Endometrium (tissue), 2 donors: Measurements from ENCODE around the gene CCS.
"Not testable (repeated sequence)": the region's sequence is repeated elsewhere in the genome, so short reads cannot be mapped to it uniquely, and the experiment has no call there.

Experiments used
- FAIRE-seq: peaks from 2 replicates; lab custom pipeline; 2012; peaks lifted over from hg19 to GRCh38; lab: Jason Lieb, UNC
- donor health status: control.
- donor health status: control.

The CCS gene

DNA sequence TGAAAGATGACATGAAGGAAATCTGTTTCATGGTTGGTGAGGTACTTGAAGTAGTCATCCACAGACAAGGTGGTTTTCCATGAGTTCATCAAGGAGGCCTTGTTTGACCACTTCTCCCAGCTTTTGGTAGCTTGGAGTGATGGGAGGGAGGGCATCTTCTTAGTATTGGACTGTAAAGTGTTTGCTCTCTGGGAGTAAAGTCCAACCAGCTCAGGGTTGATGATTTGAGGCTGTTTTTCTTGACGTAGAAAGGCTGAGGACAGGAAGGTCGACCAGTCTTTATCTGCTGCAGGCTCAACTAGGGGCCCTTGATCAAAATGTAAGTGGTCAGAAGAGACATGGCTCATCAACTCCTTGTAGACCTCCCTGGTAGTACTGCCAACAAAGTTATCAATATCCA is 1.8 kb upstream of the CCS start:
- FAIRE-seq, result no peak

DNA sequence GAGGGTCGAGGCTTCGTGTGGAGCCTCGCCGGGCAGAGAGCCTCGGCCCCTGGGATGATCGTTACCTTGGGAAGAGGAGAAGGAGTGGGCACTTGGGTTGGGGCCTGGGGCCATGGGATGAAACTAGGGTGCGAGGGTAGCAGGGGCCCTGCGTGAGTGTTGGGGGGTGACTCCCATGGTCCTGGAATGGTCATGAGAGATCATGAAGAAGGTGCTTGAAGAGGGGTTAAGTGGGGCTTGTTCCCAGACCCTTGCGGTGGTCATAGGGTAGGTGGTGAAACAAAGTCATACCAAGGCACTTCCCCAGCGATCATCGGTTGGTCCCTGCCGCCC is 284 bp downstream of the CCS start:
- FAIRE-seq, result no peak

DNA sequence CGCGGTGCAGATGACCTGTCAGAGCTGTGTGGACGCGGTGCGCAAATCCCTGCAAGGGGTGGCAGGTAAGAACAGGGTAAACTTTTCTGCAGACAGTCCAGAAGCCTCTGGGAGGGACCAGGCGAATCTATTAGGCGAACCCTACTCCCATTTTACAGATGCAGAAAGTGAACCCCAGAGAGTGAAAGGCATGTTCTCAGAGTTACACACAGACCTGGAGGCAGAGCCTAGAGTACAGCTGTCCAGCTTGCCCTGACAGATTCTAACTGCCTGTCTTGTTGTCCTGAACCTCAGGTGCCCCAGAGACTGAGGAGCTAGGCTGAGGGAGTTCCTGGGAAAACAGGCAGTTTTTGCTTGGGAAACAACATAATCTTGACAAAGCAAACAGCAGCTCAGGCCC is 665 bp downstream of the CCS start:
- FAIRE-seq, result no peak

DNA sequence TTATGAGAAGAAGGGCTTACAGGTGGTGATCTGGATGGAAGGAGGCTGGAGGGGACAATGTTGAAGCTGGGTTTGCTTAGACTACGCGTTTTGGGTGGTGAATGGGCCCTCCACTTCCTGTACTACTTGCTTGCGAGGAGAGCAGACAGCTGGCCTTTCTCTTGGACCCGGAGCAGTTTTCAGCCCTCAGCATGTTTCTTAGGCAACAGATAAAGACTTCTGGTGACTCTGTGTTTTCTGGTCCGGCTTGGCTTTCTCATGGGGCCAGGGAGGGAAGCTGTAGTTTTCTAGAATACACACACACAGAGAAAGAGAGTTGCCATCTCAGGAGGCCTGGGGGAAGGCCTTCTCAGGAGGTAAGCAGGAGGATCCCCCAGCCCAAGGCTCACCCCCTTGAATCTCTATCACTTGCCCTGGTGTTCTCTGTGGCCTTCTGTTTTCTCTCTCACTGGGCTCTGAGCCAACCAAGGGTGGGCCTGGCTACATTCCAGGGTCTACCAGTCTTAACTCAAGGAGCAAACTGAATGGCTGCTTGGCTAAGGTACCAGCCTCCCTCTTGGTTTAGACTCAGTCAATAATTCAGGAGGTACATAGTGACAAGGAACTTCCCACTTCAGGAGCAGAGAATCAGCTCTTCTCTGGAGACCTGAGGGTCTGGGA is 2.4 kb downstream of the CCS start:
- no peak for FAIRE-seq

DNA sequence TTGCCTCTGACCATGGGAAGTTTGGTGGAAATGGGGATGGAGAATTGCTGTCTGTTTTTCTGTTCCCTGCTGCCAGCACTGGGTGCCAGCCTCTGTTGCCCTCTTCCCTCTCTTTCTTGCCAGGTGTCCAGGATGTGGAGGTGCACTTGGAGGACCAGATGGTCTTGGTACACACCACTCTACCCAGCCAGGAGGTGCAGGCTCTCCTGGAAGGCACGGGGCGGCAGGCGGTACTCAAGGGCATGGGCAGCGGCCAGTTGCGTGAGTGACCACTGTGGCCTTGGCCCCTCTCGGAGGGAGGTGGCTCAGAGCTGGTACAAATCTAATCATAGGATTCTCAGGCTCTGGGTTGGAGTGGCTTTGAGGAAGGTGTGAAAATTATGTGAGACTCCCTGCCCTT is 6.0 kb downstream of the CCS start:
- no peak for FAIRE-seq

DNA sequence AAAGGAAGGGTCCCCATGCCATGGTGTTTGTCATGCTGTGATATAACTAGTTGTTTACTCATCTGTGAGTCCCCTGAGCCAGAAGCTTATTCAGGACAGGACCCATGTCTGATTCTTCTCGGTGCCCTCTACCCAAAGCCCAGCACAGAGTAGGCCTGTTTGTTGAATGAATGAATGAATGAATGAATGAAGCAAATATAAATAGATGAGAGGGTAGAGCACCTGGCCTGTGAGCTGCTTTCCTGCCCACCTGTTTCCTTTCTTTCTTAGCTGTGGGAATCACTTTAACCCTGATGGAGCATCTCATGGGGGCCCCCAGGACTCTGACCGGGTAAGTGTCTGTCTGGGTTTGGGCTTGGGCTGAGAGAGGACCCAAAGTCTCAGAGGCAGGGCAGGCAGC is 7.2 kb downstream of the CCS start:
- no peak for FAIRE-seq

DNA sequence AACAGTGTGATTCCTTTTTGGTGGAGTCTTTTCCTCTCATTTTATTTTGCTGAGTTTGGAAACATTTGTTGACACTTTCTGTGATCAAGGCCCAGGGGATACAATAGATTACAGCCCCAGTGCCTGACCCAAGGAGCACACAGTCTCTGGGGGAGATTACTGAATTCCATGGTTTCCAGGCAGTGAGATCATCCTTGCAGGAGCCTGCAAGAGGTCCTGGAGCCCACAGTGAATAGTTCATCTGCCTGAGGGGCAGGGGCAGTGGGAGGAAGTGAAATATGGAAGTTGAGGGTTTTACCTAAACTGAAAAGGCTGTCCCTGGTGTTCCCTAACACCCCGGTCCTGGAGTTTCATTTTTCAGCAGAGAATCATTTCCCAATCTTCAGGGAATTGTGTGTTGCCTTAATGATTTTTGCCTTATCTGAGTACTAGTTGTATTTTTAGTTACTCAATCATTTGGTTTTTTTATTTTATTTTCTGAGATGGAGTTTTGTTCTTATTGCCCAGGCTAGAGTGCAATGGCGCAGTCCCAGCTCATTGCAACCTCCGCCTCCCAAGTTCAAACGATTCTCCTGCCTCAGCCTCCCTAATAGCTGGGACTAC is 7.7 kb downstream of the CCS start:
- FAIRE-seq, result no peak

DNA sequence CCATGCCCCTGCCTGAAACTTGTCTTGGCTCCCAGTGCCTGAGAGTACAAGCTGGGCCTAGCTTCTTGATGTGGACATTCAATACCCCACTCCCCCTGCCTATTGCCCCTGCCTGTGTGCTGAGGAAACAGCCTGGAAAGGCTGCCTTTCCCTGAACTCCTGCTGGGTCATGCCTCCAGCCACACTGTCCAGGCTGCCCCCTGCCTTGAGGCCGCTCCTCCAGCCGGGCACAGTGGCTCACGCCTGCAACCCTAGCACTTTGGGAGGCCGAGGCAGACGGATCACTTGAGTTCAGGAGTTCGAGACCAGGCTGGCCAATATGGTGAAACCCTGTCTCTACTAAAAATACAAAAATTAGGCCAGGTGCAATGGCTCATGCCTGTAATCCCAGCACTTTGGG is 10.1 kb downstream of the CCS start:
- FAIRE-seq, result no peak

DNA sequence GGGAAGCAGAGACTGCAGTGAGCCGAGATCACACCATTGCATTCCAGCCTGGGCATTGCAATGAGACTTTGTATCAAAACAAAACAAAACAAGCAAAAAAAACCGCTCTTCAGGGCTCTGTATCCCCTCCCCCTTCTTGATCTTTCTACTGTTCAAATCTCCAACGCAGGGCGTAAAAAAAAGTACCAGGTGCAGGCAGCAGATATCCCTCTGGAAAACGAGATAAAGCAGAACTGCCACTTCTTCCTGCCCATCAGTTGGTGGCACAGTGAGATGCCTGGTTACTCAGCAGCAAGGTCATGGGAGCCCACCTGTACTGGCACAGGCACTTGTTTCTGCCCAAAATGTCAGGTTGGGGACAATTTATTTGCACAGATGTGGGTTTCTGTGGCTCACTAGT is 11.2 kb downstream of the CCS start:
- no peak for FAIRE-seq

DNA sequence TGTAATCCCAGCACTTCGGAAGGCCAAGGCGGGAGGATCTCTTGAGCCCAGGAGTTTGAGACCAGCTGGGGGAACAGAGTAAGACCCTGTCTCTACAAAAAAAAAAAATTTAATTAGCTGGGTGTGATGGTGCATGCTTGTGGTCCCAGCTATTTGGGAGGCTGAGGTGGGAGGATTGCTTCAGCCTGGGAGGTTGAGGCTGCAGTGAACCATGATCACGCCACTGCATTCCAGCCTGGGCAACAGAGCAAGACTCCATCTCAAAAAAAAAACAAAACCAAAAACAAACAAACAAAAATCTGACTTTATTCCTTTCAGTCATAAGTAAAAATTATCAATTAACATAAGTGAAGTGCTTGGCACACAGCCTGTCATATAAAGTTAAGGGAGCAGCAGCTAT is 13.6 kb downstream of the CCS start:
- not testable (repeated sequence) for FAIRE-seq

DNA sequence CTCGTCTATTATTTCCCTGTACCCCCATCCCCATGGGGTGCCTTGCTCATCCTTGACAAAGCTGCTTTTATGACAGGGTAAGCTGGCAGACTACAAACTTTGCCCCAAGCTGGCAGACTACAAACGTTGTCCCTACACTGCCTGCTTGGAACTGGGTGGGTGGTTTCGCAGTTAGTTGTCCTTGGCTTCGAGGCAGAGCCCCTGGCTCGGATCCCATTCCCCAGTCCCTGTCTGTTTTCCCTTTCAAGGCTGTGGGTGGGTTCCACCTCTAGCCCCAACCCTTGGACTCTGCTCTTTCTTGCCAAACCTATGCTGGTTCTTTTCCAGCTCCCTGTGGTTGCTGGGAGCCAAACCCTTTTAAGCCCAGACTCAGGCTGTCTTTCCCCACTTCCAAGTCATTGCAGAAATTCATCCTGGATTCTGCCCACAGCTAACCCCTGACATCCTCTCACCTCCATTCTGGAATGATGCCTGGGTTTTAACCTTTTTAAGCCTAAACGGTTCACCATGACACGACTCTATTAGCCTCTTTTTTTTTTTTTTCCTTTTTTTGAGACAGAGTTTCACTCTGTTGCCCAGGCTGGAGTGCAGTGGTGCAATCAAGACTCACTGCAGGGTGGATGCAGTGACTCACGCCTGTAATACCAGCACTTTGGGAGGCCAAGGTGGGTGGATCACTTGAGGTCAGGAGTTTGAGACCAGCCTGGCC is 14.3 kb downstream of the CCS start:
- no peak for FAIRE-seq

DNA sequence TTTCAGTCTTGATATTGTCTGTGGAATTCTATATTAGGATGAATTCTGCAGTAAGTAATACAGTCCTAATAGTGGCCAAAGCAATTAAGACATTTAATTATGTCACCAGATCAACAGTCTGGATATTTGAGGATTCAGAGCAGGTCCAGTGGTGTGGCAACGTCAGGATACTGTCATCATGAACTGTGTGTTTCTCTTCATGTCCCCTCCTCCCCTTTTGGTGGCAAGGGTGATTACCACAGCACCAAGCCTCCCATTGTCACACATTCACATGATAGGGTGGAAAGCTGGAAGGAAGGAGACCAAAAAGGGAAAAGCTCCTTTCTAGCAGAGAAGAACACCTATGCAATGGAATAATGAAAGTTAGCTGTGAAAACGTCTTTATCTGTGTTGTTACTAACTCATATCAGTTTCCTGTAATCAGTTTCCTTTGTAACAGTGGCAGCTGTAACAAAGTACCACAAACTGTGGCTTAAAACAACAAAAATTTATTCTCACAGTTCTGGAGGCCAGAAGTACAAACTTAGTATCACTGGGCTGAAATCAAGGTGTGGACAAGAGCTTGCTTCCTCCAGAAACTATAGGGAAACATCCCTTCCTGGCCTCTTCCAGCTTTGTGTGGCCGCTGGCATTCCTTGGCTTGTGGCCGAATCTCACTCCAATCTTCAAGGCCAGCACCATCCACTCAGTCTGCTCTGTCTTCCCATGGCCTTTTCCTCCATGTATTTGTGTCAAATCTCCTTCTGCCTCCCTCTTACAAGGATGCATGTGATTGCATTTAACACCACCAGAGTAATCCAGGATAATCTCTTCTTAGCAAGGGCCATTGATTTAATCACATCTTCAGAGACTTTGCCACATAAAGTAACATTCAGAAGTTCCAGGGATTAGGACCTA is 17.0 kb downstream of the CCS start:
- no peak for FAIRE-seq

DNA sequence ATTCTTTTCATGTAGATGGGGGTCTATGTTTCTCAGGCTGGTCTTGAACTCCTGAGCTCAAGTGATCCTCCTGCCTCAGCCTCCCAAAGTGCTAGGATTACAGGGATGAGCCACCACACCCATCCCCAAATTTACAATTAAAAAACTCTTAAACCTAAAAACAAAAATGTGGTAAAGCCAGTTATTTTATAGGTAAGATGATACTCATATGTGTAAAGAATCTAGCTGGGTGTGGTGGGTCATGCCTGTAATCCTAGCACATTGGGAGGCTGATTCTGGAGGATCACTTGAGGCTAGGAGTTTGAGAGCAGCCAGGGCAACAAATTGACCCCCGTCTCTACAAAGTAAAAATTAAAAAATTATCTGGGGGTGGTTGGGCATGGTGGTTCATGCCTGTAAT is 19.5 kb downstream of the CCS start:
- FAIRE-seq, result no peak

DNA sequence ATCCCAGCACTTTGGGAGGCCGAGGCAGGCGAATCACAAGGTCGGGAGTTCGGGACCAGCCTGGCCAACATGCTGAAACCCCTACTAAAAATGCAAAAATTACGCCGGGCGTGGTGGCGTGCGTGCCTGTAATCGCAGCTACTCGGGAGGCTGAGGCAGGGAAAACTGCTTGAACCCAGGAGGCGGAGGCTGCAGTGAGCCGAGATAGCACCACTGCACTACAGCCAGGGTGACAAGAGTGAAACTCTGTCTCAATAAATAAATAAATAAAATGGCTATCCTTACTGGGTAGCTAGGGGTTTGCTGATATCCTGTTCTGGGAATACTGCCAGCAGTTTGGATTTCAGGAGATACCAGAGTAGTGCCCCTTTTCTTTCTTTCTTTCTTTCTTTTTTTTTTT is 21.1 kb downstream of the CCS start:
- no peak for FAIRE-seq

DNA sequence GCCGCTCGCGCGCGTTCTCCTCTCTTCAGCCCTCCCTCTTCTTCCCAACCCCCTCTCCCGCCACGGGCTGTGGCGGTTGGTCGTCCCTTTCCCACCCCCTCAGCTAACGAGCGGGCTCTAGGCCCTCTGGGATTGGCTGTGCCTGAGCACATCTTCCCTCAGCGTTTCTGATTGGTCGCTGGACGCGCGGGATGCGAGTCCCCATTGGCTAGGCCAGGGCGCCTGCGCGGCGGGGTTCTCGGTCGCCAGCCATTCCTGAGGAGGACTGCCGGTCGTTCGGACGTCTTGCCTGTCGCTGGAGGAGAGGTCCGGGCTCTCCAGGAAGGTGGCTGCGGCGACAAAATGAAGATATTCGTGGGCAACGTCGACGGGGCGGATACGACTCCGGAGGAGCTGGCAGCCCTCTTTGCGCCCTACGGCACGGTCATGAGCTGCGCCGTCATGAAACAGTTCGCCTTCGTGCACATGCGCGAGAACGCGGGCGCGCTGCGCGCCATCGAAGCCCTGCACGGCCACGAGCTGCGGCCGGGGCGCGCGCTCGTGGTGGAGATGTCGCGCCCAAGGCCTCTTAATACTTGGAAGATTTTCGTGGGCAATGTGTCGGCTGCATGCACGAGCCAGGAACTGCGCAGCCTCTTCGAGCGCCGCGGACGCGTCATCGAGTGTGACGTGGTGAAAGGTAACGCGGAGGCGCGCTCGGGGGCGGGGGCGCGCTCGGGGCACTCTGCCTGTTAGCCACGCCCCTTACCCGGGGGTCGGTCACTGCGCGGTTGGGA is 23.6 kb downstream of the CCS start, which contains the start of gene RBM14:
RBM14 (plus strand) TSS at position 252 of the 776 bp plus-strand sequence; CDS start at position 343, 91 bp downstream.
- peak; percentile 89 for FAIRE-seq

DNA sequence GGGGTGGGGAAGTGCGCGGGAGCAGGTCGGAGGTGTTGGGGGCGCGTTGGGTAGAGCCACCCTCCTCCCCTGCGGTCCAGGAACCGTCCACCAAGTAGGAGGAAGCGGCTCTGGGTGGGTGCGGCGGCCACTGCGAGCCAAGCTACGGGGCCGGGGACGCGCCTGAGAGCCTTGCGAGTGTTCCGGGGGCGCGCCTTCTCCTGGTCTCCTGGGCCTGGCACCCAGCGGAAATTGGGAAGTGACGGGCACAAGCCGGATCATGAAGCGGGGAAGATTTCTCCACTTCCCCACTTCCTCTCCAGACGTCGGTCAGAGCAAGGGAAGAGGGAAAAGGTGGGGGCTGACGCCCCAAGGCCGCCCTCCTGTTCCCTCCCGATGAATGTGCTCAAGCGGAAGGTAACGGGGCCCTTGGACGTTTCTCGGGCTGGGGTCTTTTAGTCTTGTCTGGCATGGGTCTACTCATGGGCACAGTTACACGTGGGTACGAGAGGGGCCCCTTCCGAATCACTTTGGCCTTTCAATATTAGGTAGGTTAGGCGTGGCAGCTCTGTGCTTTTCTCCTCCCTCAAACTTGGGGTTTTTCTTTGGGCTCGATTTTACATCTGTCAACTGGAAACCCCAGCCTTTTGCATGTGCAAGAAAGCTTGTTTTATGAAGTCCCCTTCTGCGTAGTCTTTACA is 24.3 kb downstream of the CCS start:
- no peak for FAIRE-seq

DNA sequence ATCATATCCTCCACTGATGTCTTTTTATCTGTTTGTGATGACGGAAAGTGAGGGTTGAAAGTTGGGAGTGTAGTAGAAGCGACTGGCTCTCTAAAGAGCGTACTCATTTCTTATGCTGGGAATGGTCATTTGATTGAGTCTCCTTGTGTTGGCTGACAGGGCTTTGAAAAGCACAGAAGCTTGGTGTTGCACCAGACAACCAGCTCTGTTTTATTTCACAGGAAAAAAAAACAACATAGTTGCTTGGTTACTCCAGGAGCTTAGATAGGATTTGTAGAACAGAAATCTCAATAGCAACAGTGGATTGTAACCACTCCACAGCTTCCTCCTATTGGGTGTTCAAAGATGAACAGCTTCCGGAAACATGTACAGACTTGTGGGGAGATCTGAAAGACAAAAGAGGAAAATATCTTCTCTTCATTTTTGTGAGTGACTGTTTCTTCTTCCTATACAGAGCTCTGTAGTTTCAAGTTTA is 26.1 kb downstream of the CCS start:
- FAIRE-seq, result no peak

DNA sequence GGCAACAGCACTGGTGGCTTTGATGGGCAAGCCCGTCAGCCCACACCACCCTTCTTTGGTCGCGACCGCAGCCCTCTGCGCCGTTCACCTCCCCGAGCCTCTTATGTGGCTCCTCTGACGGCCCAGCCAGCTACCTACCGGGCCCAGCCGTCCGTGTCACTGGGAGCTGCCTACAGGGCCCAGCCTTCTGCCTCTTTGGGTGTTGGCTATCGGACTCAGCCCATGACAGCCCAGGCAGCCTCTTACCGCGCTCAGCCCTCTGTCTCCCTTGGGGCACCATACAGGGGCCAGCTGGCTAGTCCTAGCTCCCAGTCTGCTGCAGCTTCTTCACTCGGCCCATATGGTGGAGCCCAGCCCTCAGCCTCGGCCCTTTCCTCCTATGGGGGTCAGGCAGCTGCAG is 31.5 kb downstream of the CCS start:
- no peak for FAIRE-seq

DNA sequence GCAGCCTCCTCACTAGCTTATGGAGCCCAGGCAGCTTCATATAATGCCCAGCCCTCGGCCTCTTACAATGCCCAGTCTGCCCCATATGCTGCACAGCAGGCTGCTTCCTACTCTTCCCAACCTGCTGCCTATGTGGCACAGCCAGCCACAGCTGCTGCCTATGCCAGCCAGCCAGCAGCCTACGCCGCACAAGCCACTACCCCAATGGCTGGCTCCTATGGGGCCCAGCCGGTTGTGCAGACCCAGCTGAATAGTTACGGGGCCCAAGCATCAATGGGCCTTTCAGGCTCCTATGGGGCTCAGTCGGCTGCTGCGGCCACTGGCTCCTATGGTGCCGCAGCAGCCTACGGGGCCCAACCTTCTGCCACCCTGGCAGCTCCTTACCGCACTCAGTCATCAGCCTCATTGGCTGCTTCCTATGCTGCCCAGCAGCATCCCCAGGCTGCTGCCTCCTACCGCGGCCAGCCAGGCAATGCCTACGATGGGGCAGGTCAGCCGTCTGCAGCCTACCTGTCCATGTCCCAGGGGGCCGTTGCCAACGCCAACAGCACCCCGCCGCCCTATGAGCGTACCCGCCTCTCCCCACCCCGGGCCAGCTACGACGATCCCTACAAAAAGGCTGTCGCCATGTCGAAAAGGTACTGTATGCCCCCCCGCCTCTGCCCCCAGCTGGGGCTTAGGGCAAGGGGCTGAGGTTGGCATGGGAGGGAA is 32.2 kb downstream of the CCS start:
- no peak for FAIRE-seq

DNA sequence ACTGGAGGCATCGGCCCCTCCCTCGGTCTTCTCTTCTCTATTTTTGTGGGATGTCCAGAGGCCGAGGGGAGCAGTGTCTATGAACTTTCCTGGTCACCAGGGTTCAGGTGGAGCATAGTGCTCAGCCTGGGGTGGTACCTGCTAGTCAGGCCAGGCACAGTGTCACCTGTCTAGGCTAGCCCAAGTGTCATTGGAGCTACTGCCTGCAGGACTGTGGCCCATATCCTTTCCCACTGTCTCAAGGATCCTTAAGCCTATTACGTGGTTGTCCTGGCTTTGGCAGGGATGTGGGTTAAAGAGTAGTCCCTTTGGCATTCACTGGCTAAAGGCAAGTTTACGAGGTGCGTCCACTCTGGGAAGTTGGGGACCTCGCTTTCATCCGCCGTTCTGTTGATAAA is 32.8 kb downstream of the CCS start:
- no peak for FAIRE-seq

DNA sequence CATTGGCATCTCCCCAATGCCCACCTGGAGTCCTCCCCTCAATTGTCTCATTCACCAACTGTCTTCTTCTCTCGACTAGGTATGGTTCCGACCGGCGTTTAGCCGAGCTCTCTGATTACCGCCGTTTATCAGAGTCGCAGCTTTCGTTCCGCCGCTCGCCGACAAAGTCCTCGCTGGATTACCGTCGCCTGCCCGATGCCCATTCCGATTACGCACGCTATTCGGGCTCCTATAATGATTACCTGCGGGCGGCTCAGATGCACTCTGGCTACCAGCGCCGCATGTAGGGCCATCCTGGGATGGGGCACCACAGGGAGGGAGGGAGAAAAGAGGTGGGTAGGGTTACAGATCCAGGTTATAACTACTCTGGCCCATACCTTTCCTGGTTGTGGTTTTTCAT is 33.4 kb downstream of the CCS start:
- FAIRE-seq, result no peak
